Prostate gland (tissue), 2 donors: ENCODE data around the gene PEX16. TPM values are rescaled to one million over a fixed set of nuclear protein-coding genes. Genes with fewer than 3 reads are reported as not detected.

Source experiments
- DNase-seq: peaks from one replicate; pipeline ENCODE4 v3.0.0-alpha.2; 2019; ENCODE audit warnings: low spot score
- H3K27ac ChIP-seq, 2 donors: fragments of 200-600 bp; sonication (generic); 2 replicates each; pipeline ENCODE4 v1.5.1; 2017 to 2019
- H3K27me3 ChIP-seq: fragments of 200-600 bp; sonication (generic); replicated peaks from 2 replicates; pipeline ENCODE4 v1.5.1; 2019; ENCODE audit not compliant: insufficient read depth
- H3K36me3 ChIP-seq, 2 donors: fragments of 200-600 bp; sonication (generic); 1 replicate in 1 of 2; 2 replicates in 1 of 2; pipeline versions ENCODE4 v1.5.1 to v1.8.1; 2017 to 2019
- H3K4me1 ChIP-seq: fragments of 200-600 bp; sonication (generic); replicated peaks from 2 replicates; pipeline ENCODE4 v1.5.1; 2019
- H3K4me3 ChIP-seq, 2 donors: fragments of 200-600 bp; sonication (generic); 2 replicates each; pipeline ENCODE4 v1.5.1; 2017 to 2019
- H3K9me3 ChIP-seq: fragments of 200-600 bp; sonication (generic); 2 replicates; pipeline ENCODE4 v1.5.1; 2017
- CTCF ChIP-seq, 4 experiments: fragments of 200-600 bp in 2 of 4; fragments of 450-650 bp in 2 of 4; sonication (generic) in 2 of 4; IDR thresholded peaks; 1 replicate in 3 of 4; 2 replicates in 1 of 4; pipeline ENCODE4 v1.5.1; 2016 to 2019; ENCODE audit warnings: antibody characterized with exemption in 4 of 4, mild to moderate bottlenecking in 2 of 4, moderate library complexity in 2 of 4
- POLR2A ChIP-seq: fragments of 450-650 bp; IDR thresholded peaks from one replicate; pipeline ENCODE4 v1.6.1; 2016; ENCODE audit warnings: antibody characterized with exemption, mild to moderate bottlenecking
- POLR2AphosphoS5 ChIP-seq: sonication (generic); formaldehyde crosslinking; IDR thresholded peaks from one replicate; pipeline ENCODE4 v1.6.1; 2017; ENCODE audit warnings: antibody characterized with exemption
- WGBS: methylation state at CpG from one replicate; pipeline ENCODE4 v1.1.5; 2018; 5-methylcytosine and 5-hydroxymethylcytosine counted together
- intact Hi-C: fragments of 100-400 bp; cut with DNase I; formaldehyde crosslinking; loops from one replicate; pipeline ENCODE4 v1.14.2; 2022
- total RNA-seq, 2 donors: library from RNA; depleted of rRNA; stranded (reverse); fragments of >200 nt; gene quantifications; one replicate each; pipeline ENCODE4 v1.1.0, GENCODE V29; 2016

Gene PEX16
- total RNA-seq, 2 donors from 2014 or later = 31.8 to 35.4 TPM

- DNase-seq = no peak
- Histone ChIP-seq H3K9me3 (no peaks in the 10 kb centered on the region), H3K4me1 (peaks cover 16% of the 10 kb centered on the region), H3K4me3 (no peak overlapping the region), H3K27me3 (no peaks in the 10 kb centered on the region), H3K36me3 (no peaks in the 10 kb centered on the region), H3K27ac (peak overlapping the region in 1 of 2 donors; percentile 79)
- no peak for TF ChIP-seq CTCF (IDR thresholded peaks at IDR 0.05)
- no peak for TF ChIP-seq POLR2AphosphoS5
- no peak for TF ChIP-seq POLR2A
- intact Hi-C loops = no loop called here
- 79% methylated on average over 8 of the region's 8 CpGs for WGBS
These were observed 17.8 kb upstream of the PEX16 start for GRCh38 chr11:45935349-45936064.

- H3K4me3 ChIP-seq = no peak overlapping the region
- peaks cover 16% of the 10 kb centered on the region for H3K4me1 ChIP-seq
- 61% methylated on average over 12 of the region's 12 CpGs for WGBS
- peak overlapping the region; percentile 63 to 79 for H3K27ac ChIP-seq
- TF ChIP-seq POLR2A (no peak), POLR2AphosphoS5 (peak; percentile 33), CTCF (IDR thresholded peaks at IDR 0.05) (no peak)
- H3K9me3 ChIP-seq = no peaks in the 10 kb centered on the region
- H3K27me3 ChIP-seq = no peaks in the 10 kb centered on the region
- H3K36me3 ChIP-seq = no peaks in the 10 kb centered on the region
- intact Hi-C loops = no loop called here
- no peak for DNase-seq
These were observed 17.1 kb upstream of the PEX16 start for GRCh38 chr11:45934580-45935318.

- no peak for DNase-seq
- 30% methylated on average over 21 of the region's 21 CpGs for WGBS
- Histone ChIP-seq H3K4me3 (no peak overlapping the region), H3K27ac (peak overlapping the region; percentile 63 to 79), H3K9me3 (no peaks in the 10 kb centered on the region), H3K27me3 (no peaks in the 10 kb centered on the region), H3K4me1 (peaks cover 16% of the 10 kb centered on the region), H3K36me3 (no peaks in the 10 kb centered on the region)
- intact Hi-C loops = no loop called here
- TF ChIP-seq POLR2AphosphoS5 (no peak), POLR2A (no peak), CTCF (IDR thresholded peaks at IDR 0.05) (no peak)
These were observed 16.3 kb upstream of the PEX16 start for GRCh38 chr11:45933846-45934579.

- intact Hi-C loops = no loop called here
- Histone ChIP-seq H3K27ac (peak overlapping the region; percentile 63 to 79), H3K4me3 (peak overlapping the region in 1 of 2 donors; percentile 12), H3K27me3 (no peaks in the 10 kb centered on the region), H3K36me3 (no peaks in the 10 kb centered on the region), H3K4me1 (peaks cover 16% of the 10 kb centered on the region), H3K9me3 (no peaks in the 10 kb centered on the region)
- no peak for TF ChIP-seq CTCF (IDR thresholded peaks at IDR 0.05)
- TF ChIP-seq POLR2A = peak; percentile 6
- peak; percentile 83 for TF ChIP-seq POLR2AphosphoS5
- WGBS = 12% methylated on average over 15 of the region's 15 CpGs
- DNase-seq = peak; percentile 89
These were observed 15.6 kb upstream of the PEX16 start for GRCh38 chr11:45933131-45933831.
